Activated CD4-positive, alpha-beta T cell treated with anti-CD3 and anti-CD28 coated beads, Interleukin-2, amount 50 U/mL, for 16 hours (primary cell): ENCODE measurements around the gene ADARB1.
"Not testable (repeated sequence)": the region's sequence is repeated elsewhere in the genome, so short reads cannot be mapped to it uniquely, and the experiment has no call there.

Source experiments
- DNase-seq: peaks from one replicate; pipeline ENCODE4 v3.0.0-alpha.2; 2020

The ADARB1 gene

GRCh38 chr21:45122432-45123132 is 48.2 kb downstream of the ADARB1 start:
- no peak for DNase-seq

GRCh38 chr21:45123440-45123839 is 49.1 kb downstream of the ADARB1 start:
- DNase-seq = no peak

- DNase-seq = no peak
Observed at GRCh38 chr21:45124596-45124995, 50.2 kb downstream of the ADARB1 start.

- DNase-seq = no peak
Observed at GRCh38 chr21:45125357-45125756, 51.0 kb downstream of the ADARB1 start.

GRCh38 chr21:45126204-45126626 is 51.8 kb downstream of the ADARB1 start:
- no peak for DNase-seq

GRCh38 chr21:45126983-45127382 is 52.6 kb downstream of the ADARB1 start:
- no peak for DNase-seq

GRCh38 chr21:45127937-45128336 is 53.6 kb downstream of the ADARB1 start:
- DNase-seq = no peak

GRCh38 chr21:45128613-45129188 is 54.3 kb downstream of the ADARB1 start:
- peak; percentile 69 for DNase-seq

GRCh38 chr21:45129189-45129923 is 55.0 kb downstream of the ADARB1 start:
- DNase-seq = no peak

GRCh38 chr21:45130324-45130774 is 56.0 kb downstream of the ADARB1 start:
- no peak for DNase-seq

GRCh38 chr21:45131537-45131999 is 57.2 kb downstream of the ADARB1 start:
- DNase-seq = no peak

GRCh38 chr21:45132841-45133573 is 58.6 kb downstream of the ADARB1 start:
- DNase-seq = no peak

- not testable (repeated sequence) for DNase-seq
Observed at GRCh38 chr21:45133574-45134278, 59.3 kb downstream of the ADARB1 start.

GRCh38 chr21:45134279-45135076 is 60.1 kb downstream of the ADARB1 start:
- DNase-seq = no peak

- no peak for DNase-seq
Observed at GRCh38 chr21:45135122-45135521, 60.7 kb downstream of the ADARB1 start.

- no peak for DNase-seq
Observed at GRCh38 chr21:45135868-45136267, 61.5 kb downstream of the ADARB1 start.

- DNase-seq = no peak
Observed at GRCh38 chr21:45136500-45136899, 62.1 kb downstream of the ADARB1 start.

GRCh38 chr21:45136927-45137611 is 62.7 kb downstream of the ADARB1 start:
- peak; percentile 63 for DNase-seq

- no peak for DNase-seq
Observed at GRCh38 chr21:45137612-45137937, 63.2 kb downstream of the ADARB1 start.

GRCh38 chr21:45138199-45139002 is 64.0 kb downstream of the ADARB1 start:
- peak; percentile 65 for DNase-seq
